NT2/D1 (cell line): Measurements from ENCODE around the gene DPY19L3.
"Not testable (repeated sequence)": the region's sequence is repeated elsewhere in the genome, so short reads cannot be mapped to it uniquely, and the experiment has no call there.

ENCODE experiments used
- SUZ12 ChIP-seq: IDR thresholded peaks from 2 replicates; pipeline ENCODE4 v1.6.1; 2011; ENCODE audit not compliant: insufficient read length, insufficient read depth; ENCODE audit errors: extremely low read depth
- ZNF274 ChIP-seq: IDR thresholded peaks from 2 replicates; pipeline ENCODE4 v1.6.1; 2011; ENCODE audit warnings: mild to moderate bottlenecking, low read depth, low read length

- not testable (repeated sequence) for TF ChIP-seq ZNF274, SUZ12
Observed at GRCh38 chr19:32423944-32424343, 18.4 kb downstream of the DPY19L3 start.
